SK-N-SH (cell line): ENCODE measurements around the gene COL4A3. TPM values are rescaled to one million over a fixed set of nuclear protein-coding genes. Genes with fewer than 3 reads are reported as not detected.

ENCODE experiments used
- CTCF ChIA-PET: fragments of 300-600, 350-600 bp; formaldehyde crosslinking; extraction: SDS; loops from one replicate; lab custom pipeline; 2021; lab: Yijun Ruan, JAX
- POLR2A ChIA-PET: fragments of 350-600 bp; sonication (Branson Sonifier 250); formaldehyde crosslinking; extraction: SDS; loops from one replicate; lab custom pipeline; 2020; ENCODE audit warnings: antibody characterized with exemption, inconsistent platforms; lab: Yijun Ruan, JAX
- DNase-seq: peaks from one replicate; pipeline ENCODE4 v3.0.0; 2012
- H2AFZ ChIP-seq: fragments of 200-600 bp; sonication (generic); 2 replicates; pipeline ENCODE4 v1.8.1; 2016; ENCODE audit warnings: antibody characterized with exemption, mild to moderate bottlenecking, low read depth
- H3F3A ChIP-seq: fragments of 200-600 bp; sonication (generic); replicated peaks from 2 replicates; pipeline ENCODE3; 2016; ENCODE audit warnings: antibody characterized with exemption, mild to moderate bottlenecking; ENCODE audit not compliant: insufficient read depth
- H3K27ac ChIP-seq, 2 experiments: fragments of 200-500 bp in 1 of 2; fragments of 200-600 bp in 1 of 2; sonication (Bioruptor generic) in 1 of 2; sonication (generic), shearing (Covaris generic) in 1 of 2; 2 replicates each; pipeline versions ENCODE4 v1.5.1 to v1.6.1; 2014 to 2016; ENCODE audit warnings: low read depth in 2 of 2, inconsistent platforms in 1 of 2, low read length in 1 of 2, mild to moderate bottlenecking in 1 of 2, mixed read lengths in 1 of 2
- H3K27me3 ChIP-seq: fragments of 200-600 bp; sonication (generic), shearing (Covaris generic); 2 replicates; pipeline ENCODE4 v1.6.1; 2016; ENCODE audit warnings: mixed run types; ENCODE audit not compliant: insufficient read depth
- H3K36me3 ChIP-seq, 2 experiments: fragments of 200-500 bp in 1 of 2; fragments of 200-600 bp in 1 of 2; sonication (Bioruptor generic) in 1 of 2; sonication (generic) in 1 of 2; replicated peaks in 1 of 2; 2 replicates each; pipeline versions ENCODE3 to v1.5.1; 2014 to 2016; ENCODE audit warnings: low read length in 1 of 2, mild to moderate bottlenecking in 1 of 2; ENCODE audit not compliant: insufficient read depth in 2 of 2, control insufficient read depth in 1 of 2
- H3K4me1 ChIP-seq, 2 experiments: fragments of 200-500 bp in 1 of 2; fragments of 200-600 bp in 1 of 2; sonication (Bioruptor generic) in 1 of 2; sonication (generic), shearing (Covaris generic) in 1 of 2; 2 replicates each; pipeline versions ENCODE4 v1.5.1 to v1.6.1; 2014 to 2016; ENCODE audit warnings: low read depth in 1 of 2, low read length in 1 of 2, mixed run types in 1 of 2; ENCODE audit not compliant: insufficient read depth in 2 of 2, control insufficient read depth in 1 of 2
- H3K4me2 ChIP-seq: fragments of 200-600 bp; sonication (generic), shearing (Covaris generic); 2 replicates; pipeline ENCODE4 v1.6.1; 2017; ENCODE audit warnings: mixed run types
- H3K4me3 ChIP-seq, 2 experiments: fragments of 200-500 bp in 1 of 2; fragments of 200-600 bp in 1 of 2; sonication (Bioruptor generic) in 1 of 2; sonication (generic), shearing (Covaris generic) in 1 of 2; 2 replicates each; pipeline versions ENCODE4 v1.5.1 to v1.8.1; 2014 to 2016; ENCODE audit warnings: low read depth in 2 of 2, inconsistent platforms in 1 of 2, low read length in 1 of 2, mild to moderate bottlenecking in 1 of 2, mixed read lengths in 1 of 2, moderate library complexity in 1 of 2
- H3K79me2 ChIP-seq: fragments of 200-600 bp; sonication (generic); 2 replicates; pipeline ENCODE4 v1.8.1; 2017; ENCODE audit warnings: mild to moderate bottlenecking; ENCODE audit not compliant: insufficient read depth
- H3K9ac ChIP-seq: fragments of 200-600 bp; sonication (generic); 2 replicates; pipeline ENCODE4 v1.6.1; 2017; ENCODE audit warnings: mixed run types
- H3K9me2 ChIP-seq: fragments of 200-600 bp; sonication (generic); 2 replicates; pipeline ENCODE4 v1.6.1; 2017; ENCODE audit warnings: mixed run types
- H3K9me3 ChIP-seq: fragments of 200-600 bp; sonication (generic); 2 replicates; pipeline ENCODE4 v1.6.1; 2017; ENCODE audit warnings: mixed run types, mild to moderate bottlenecking, moderate library complexity
- H4K20me1 ChIP-seq: fragments of 200-600 bp; sonication (generic); 2 replicates; pipeline ENCODE4 v1.6.1; 2017; ENCODE audit warnings: mild to moderate bottlenecking, mixed run types; ENCODE audit not compliant: insufficient read depth
- CHD2 ChIP-seq: fragments of 150-350 bp; IDR thresholded peaks from 2 replicates; pipeline ENCODE4 v1.6.1; 2018; ENCODE audit warnings: low read length; ENCODE audit not compliant: partially characterized antibody
- CTCF ChIP-seq: fragments of 200-600 bp; sonication (generic); IDR thresholded peaks from 2 replicates; pipeline ENCODE4 v1.6.1; 2017; ENCODE audit warnings: antibody characterized with exemption, mild to moderate bottlenecking, moderate library complexity
- ELF1 ChIP-seq: IDR thresholded peaks from 2 replicates; pipeline ENCODE4 v1.4.0; 2012
- EP300 ChIP-seq, 2 experiments: IDR thresholded peaks; 2 replicates each; pipeline versions ENCODE4 v1.4.0 to v1.6.1; 2012; ENCODE audit warnings: borderline replicate concordance in 1 of 2, low read depth in 1 of 2, low read length in 1 of 2
- EZH2phosphoT487 ChIP-seq: fragments of 200-600 bp; sonication (generic); IDR thresholded peaks from 2 replicates; pipeline ENCODE4 v1.6.1; 2017; ENCODE audit warnings: low read depth, mixed run types, mild to moderate bottlenecking, antibody characterized with exemption, moderate library complexity, borderline replicate concordance
- FOXJ3 ChIP-seq: sonication (generic); formaldehyde crosslinking; IDR thresholded peaks from 2 replicates; pipeline ENCODE4 v1.5.1; 2020; ENCODE audit warnings: mild to moderate bottlenecking, missing genetic modification reagents
- IRF3 ChIP-seq: fragments of 150-350 bp; IDR thresholded peaks from 2 replicates; pipeline ENCODE4 v1.6.1; 2016; ENCODE audit warnings: mild to moderate bottlenecking, low read depth, low read length
- JUND ChIP-seq: IDR thresholded peaks from 2 replicates; pipeline ENCODE4 v1.4.0; 2012
- NFIC ChIP-seq: IDR thresholded peaks from 2 replicates; pipeline ENCODE4 v1.4.0; 2012; ENCODE audit warnings: borderline replicate concordance
- POLR2AphosphoS5 ChIP-seq: IDR thresholded peaks from 2 replicates; pipeline ENCODE4 v1.6.1; 2012; ENCODE audit warnings: low read depth, low read length
- RAD21 ChIP-seq: IDR thresholded peaks from 2 replicates; pipeline ENCODE4 v1.6.1; 2012; ENCODE audit warnings: mild to moderate bottlenecking, low read length
- RCOR1 ChIP-seq: fragments of 150-350 bp; IDR thresholded peaks from 2 replicates; pipeline ENCODE4 v1.6.1; 2017; ENCODE audit warnings: antibody characterized with exemption, low read length
- REST ChIP-seq: IDR thresholded peaks from 2 replicates; pipeline ENCODE4 v1.6.1; 2012; ENCODE audit warnings: mild to moderate bottlenecking, low read depth, low read length, moderate library complexity
- RFX5 ChIP-seq: IDR thresholded peaks from 2 replicates; pipeline ENCODE4 v1.6.1; 2012; ENCODE audit warnings: mild to moderate bottlenecking, improper control_type of control experiment, low read length
- RXRA ChIP-seq: IDR thresholded peaks from 2 replicates; pipeline ENCODE4 v1.4.0; 2012; ENCODE audit warnings: low read depth, mild to moderate bottlenecking, borderline replicate concordance
- TCF12 ChIP-seq: IDR thresholded peaks from 2 replicates; pipeline ENCODE4 v1.4.0; 2012
- USF1 ChIP-seq: IDR thresholded peaks from 2 replicates; pipeline ENCODE4 v1.4.0; 2012; ENCODE audit warnings: low read depth, borderline replicate concordance
- YY1 ChIP-seq: IDR thresholded peaks from 2 replicates; pipeline ENCODE4 v1.4.0; 2012; ENCODE audit warnings: low read depth, mild to moderate bottlenecking
- ZBTB33 ChIP-seq: IDR thresholded peaks from 2 replicates; pipeline ENCODE4 v1.4.0; 2012; ENCODE audit warnings: low read depth, borderline replicate concordance
- WGBS: methylation state at CpG from one replicate; pipeline ENCODE4 v1.1.6; 2017; ENCODE audit warnings: low lambda C conversion rate; 5-methylcytosine and 5-hydroxymethylcytosine counted together
- polyA plus RNA-seq, 3 experiments: library from polyadenylated mRNA; depleted of rRNA; stranded (reverse); fragments of >200 nt; gene quantifications; 2 replicates each; pipeline ENCODE4 v1.2.3, GENCODE V29; 2012

COL4A3 gene
- polyA plus RNA-seq, 1 of the 3 experiments (the other 2 are of a cell fraction): not detected

GRCh38 chr2:227117852-227118251 is 46.6 kb upstream of the COL4A3 start:
- Histone ChIP-seq H3K4me1 (no peaks in the 10 kb centered on the region), H3K27me3 (no peaks in the 10 kb centered on the region)
- no peak for TF ChIP-seq RCOR1
- no peak for TF ChIP-seq JUND
- TF ChIP-seq YY1: no peak
- no peak for TF ChIP-seq IRF3
- no peak for TF ChIP-seq CHD2
- TF ChIP-seq CTCF: no peak
- no peak for TF ChIP-seq RFX5
- no peak for TF ChIP-seq EZH2phosphoT487
- no peak for TF ChIP-seq RXRA
- TF ChIP-seq POLR2AphosphoS5: no peak
- TF ChIP-seq TCF12: no peak
- no peak for TF ChIP-seq REST
- TF ChIP-seq ELF1: no peak
- TF ChIP-seq ZBTB33: no peak
- TF ChIP-seq NFIC: no peak
- TF ChIP-seq EP300 (IDR thresholded peaks at IDR 0.05; ENCODE audit: borderline replicate concordance in 1 of 2, low read depth in 1 of 2, low read length in 1 of 2): no peak
- TF ChIP-seq USF1: no peak
- TF ChIP-seq FOXJ3 (CRISPR knock-in tag): no peak
- no peak for TF ChIP-seq RAD21
- TF ChIP-seq, all 33 proteins: peak for 0
- Histone ChIP-seq H3K36me3 (no peaks in the 10 kb centered on the region), H3K27ac (no peak overlapping the region), H3K4me3 (no peak overlapping the region), H4K20me1 (no peaks in the 10 kb centered on the region), H3K79me2 (no peaks in the 10 kb centered on the region), H3K9ac (no peak overlapping the region), H3K9me2 (no peaks in the 10 kb centered on the region), H3K9me3 (no peaks in the 10 kb centered on the region), H3K4me2 (no peak overlapping the region), H3F3A (no peaks in the 10 kb centered on the region), H2AFZ (no peak overlapping the region)
- ChIA-PET POLR2A (no interaction called here), CTCF (interaction anchor here (1.3 to 1.5 kb wide), 2 partner anchors 121 to 773 kb away, joined by 3 to 5 read pairs; no protein-coding TSS in a partner anchor)
- WGBS: 21% methylated on average over 3 of the region's 3 CpGs
- no peak for DNase-seq
